ENCODE data around the gene PCSK5. TPM values are rescaled to one million over a fixed set of nuclear protein-coding genes. Genes with fewer than 3 reads are reported as not detected.
A peak's percentile ranks its signal among the peaks of the same experiment; 100 is the strongest.

Gene PCSK5
- polyA plus RNA-seq, 3 donors: 4.8 to 13.0 (median 7.1) TPM

DNA sequence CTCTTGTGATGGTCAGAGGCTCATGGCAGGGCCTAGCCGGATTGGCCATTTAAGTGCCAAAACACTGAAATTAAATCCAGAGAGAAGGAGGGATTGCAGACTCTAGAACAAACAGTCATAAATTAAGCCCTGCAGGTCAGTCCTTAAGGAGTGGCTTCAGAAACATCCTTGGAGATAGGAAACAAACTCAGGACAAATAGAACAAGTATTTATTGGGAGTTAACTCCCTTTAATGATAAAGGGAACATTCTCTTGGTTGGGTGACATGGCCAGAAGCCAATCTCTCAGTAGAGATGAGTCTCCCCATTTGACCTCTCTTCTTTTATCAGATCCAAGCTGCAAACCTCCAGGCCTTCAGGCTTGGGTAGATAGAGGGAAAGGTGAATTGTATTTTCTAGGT, 17.4 kb downstream of the PCSK5 start:
- Histone ChIP-seq H3K27ac (ENCODE audit: low read depth in 1 of 2, low read length in 2 of 2) (no peak overlapping the region), H4K20me1 (ENCODE audit: insufficient read depth, low read length) (peaks cover 68% of the 10 kb centered on the region), H3K36me3 (replicated peaks in 1 of 2; ENCODE audit: control insufficient read depth in 1 of 2, insufficient read depth in 2 of 2, low read length in 2 of 2) (no peaks in the 10 kb centered on the region), H3K9me3 (replicated peaks in 1 of 2; ENCODE audit: control insufficient read depth in 1 of 2, insufficient read depth in 1 of 2, low read length in 2 of 2) (no peaks in the 10 kb centered on the region), H2AFZ (ENCODE audit: insufficient read depth, low read depth, low read length, poor library complexity, severe bottlenecking) (no peak overlapping the region), H3K4me3 (replicated peaks in 1 of 3; ENCODE audit: low read depth in 2 of 3, low read length in 3 of 3) (no peak overlapping the region), H3K9ac (ENCODE audit: insufficient read depth, low read length, poor library complexity, severe bottlenecking) (no peak overlapping the region), H3K27me3 (ENCODE audit: control insufficient read depth in 2 of 2, insufficient read depth in 2 of 2, low read length in 2 of 2) (no peaks in the 10 kb centered on the region), H3K4me1 (ENCODE audit: control insufficient read depth in 1 of 2, insufficient read depth in 2 of 2, low read length in 2 of 2) (no peaks in the 10 kb centered on the region), H3K4me2 (replicated peaks; ENCODE audit: extremely low read depth, low read length, poor library complexity, severe bottlenecking) (no peak overlapping the region), H3K79me2 (ENCODE audit: insufficient read depth, low read length) (peaks cover 3% of the 10 kb centered on the region)
- TF ChIP-seq, protein P1, sequence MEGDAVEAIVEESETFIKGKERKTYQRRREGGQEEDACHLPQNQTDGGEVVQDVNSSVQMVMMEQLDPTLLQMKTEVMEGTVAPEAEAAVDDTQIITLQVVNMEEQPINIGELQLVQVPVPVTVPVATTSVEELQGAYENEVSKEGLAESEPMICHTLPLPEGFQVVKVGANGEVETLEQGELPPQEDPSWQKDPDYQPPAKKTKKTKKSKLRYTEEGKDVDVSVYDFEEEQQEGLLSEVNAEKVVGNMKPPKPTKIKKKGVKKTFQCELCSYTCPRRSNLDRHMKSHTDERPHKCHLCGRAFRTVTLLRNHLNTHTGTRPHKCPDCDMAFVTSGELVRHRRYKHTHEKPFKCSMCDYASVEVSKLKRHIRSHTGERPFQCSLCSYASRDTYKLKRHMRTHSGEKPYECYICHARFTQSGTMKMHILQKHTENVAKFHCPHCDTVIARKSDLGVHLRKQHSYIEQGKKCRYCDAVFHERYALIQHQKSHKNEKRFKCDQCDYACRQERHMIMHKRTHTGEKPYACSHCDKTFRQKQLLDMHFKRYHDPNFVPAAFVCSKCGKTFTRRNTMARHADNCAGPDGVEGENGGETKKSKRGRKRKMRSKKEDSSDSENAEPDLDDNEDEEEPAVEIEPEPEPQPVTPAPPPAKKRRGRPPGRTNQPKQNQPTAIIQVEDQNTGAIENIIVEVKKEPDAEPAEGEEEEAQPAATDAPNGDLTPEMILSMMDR (IDR thresholded peaks at IDR 0.05): no peak
- peaks cover 7% of the 10 kb centered on the region for H3K4me1 Mint-ChIP-seq
- peaks cover 0 to 2% of the 10 kb centered on the region in 2 donors for H3K36me3 Mint-ChIP-seq
- intact Hi-C loops (cut with micrococcal nuclease): no loop called here
- no peaks in the 10 kb centered on the region for H3K9me3 Mint-ChIP-seq
- peak overlapping the region in 1 of 2 donors; percentile 17 for H3K4me3 Mint-ChIP-seq
- H3K27me3 Mint-ChIP-seq (ENCODE audit: low read depth in 3 of 3): peaks cover 0 to 4% (median 3%) of the 10 kb centered on the region in 3 donors
- no CpG with 5 or more reads among the region's 1 CpG for WGBS (ENCODE audit: insufficient coverage)
- no peak overlapping the region for H3K27ac Mint-ChIP-seq
- DNase-seq: no peak

DNA sequence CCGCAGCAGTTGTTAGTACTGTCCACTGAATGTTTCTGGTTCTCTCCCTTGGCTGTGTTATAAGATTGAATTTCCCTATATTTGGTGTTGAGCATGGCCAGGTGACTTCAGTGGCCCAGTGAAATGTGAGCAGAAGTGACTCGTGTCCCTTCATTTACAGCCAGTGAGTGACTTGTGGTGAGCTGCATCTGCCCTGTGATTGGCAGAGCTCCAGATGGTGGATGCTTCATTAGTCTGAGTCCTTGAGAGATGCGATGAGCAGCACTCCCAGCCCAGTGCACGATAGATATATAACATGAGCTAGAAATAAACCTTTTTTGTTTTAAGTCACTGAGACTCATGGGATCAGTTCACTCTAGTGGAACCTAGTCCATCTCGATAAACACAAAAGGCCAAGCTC, 19.3 kb downstream of the PCSK5 start:
- DNase-seq: peak in 1 of 3 donors; percentile 8
- Histone ChIP-seq H3K4me2 (replicated peaks; ENCODE audit: extremely low read depth, low read length, poor library complexity, severe bottlenecking) (no peak overlapping the region), H3K4me3 (replicated peaks in 1 of 3; ENCODE audit: low read depth in 2 of 3, low read length in 3 of 3) (no peak overlapping the region), H3K27ac (ENCODE audit: low read depth in 1 of 2, low read length in 2 of 2) (no peak overlapping the region), H3K36me3 (replicated peaks in 1 of 2; ENCODE audit: control insufficient read depth in 1 of 2, insufficient read depth in 2 of 2, low read length in 2 of 2) (no peaks in the 10 kb centered on the region), H3K27me3 (ENCODE audit: control insufficient read depth in 2 of 2, insufficient read depth in 2 of 2, low read length in 2 of 2) (no peaks in the 10 kb centered on the region), H3K9ac (ENCODE audit: insufficient read depth, low read length, poor library complexity, severe bottlenecking) (no peak overlapping the region), H3K79me2 (ENCODE audit: insufficient read depth, low read length) (peaks cover 3% of the 10 kb centered on the region), H3K9me3 (replicated peaks in 1 of 2; ENCODE audit: control insufficient read depth in 1 of 2, insufficient read depth in 1 of 2, low read length in 2 of 2) (no peaks in the 10 kb centered on the region), H2AFZ (ENCODE audit: insufficient read depth, low read depth, low read length, poor library complexity, severe bottlenecking) (no peak overlapping the region), H4K20me1 (ENCODE audit: insufficient read depth, low read length) (peaks cover 70% of the 10 kb centered on the region), H3K4me1 (ENCODE audit: control insufficient read depth in 1 of 2, insufficient read depth in 2 of 2, low read length in 2 of 2) (no peaks in the 10 kb centered on the region)
- Mint-ChIP-seq H3K36me3 (peaks cover 0 to 2% of the 10 kb centered on the region in 2 donors), H3K9me3 (no peaks in the 10 kb centered on the region), H3K4me1 (peaks cover 7% of the 10 kb centered on the region), H3K4me3 (no peak overlapping the region), H3K27ac (no peak overlapping the region), H3K27me3 (ENCODE audit: low read depth in 3 of 3) (peaks cover 0 to 4% (median 3%) of the 10 kb centered on the region in 3 donors)
- intact Hi-C loops (cut with micrococcal nuclease): no loop called here
- TF ChIP-seq, protein P1 (IDR thresholded peaks at IDR 0.05): no peak
- WGBS (ENCODE audit: insufficient coverage): 94% methylated on average over 4 of the region's 5 CpGs
